ENCODE data around the gene RARRES2.
"Not testable (repeated sequence)": the region's sequence is repeated elsewhere in the genome, so short reads cannot be mapped to it uniquely, and the experiment has no call there.

DNA sequence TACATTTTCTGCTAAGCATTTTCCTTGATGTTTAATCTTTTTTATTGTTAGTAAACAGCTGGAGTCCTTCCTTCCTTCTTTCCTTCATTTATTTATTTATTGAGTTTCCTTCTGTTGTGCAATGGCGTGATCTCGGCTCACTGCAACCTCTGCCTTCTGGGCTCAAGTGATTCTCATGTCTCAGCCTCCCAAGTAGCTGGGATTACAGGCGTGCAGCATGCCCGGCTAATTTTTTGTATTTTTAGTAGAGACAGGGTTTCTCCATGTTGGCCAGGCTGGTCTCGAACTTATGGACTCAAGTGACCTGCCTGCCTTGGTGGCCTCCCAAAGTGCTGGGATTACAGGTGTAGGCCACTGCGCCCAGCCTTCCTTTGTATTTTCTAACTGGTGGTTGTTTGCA is 24.4 kb downstream of the RARRES2 start:
- TF ChIP-seq, protein P1, sequence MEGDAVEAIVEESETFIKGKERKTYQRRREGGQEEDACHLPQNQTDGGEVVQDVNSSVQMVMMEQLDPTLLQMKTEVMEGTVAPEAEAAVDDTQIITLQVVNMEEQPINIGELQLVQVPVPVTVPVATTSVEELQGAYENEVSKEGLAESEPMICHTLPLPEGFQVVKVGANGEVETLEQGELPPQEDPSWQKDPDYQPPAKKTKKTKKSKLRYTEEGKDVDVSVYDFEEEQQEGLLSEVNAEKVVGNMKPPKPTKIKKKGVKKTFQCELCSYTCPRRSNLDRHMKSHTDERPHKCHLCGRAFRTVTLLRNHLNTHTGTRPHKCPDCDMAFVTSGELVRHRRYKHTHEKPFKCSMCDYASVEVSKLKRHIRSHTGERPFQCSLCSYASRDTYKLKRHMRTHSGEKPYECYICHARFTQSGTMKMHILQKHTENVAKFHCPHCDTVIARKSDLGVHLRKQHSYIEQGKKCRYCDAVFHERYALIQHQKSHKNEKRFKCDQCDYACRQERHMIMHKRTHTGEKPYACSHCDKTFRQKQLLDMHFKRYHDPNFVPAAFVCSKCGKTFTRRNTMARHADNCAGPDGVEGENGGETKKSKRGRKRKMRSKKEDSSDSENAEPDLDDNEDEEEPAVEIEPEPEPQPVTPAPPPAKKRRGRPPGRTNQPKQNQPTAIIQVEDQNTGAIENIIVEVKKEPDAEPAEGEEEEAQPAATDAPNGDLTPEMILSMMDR (IDR thresholded peaks at IDR 0.05) = not testable (repeated sequence)
- not testable (repeated sequence) for TF ChIP-seq POLR2A, POLR2AphosphoS5 (IDR thresholded peaks at IDR 0.05)

Measured in upper lobe of left lung (tissue), 4 donors.